Thyroid gland (tissue), 4 donors: ENCODE data around the gene SLC28A1.

Experiments
- CTCF ChIP-seq, 6 experiments: fragments of 200-600 bp in 3 of 6; fragments of 450-650 bp in 3 of 6; sonication (generic) in 3 of 6; IDR thresholded peaks; one replicate each; pipeline ENCODE4 v1.5.1; 2016 to 2019; ENCODE audit warnings: antibody characterized with exemption in 6 of 6, mild to moderate bottlenecking in 2 of 6, inconsistent platforms in 1 of 6, moderate library complexity in 1 of 6
- POLR2A ChIP-seq, 2 donors: fragments of 450-650 bp; IDR thresholded peaks; one replicate each; pipeline ENCODE4 v1.6.1; 2017; ENCODE audit warnings: antibody characterized with exemption in 2 of 2, mild to moderate bottlenecking in 2 of 2, moderate library complexity in 1 of 2

DNA sequence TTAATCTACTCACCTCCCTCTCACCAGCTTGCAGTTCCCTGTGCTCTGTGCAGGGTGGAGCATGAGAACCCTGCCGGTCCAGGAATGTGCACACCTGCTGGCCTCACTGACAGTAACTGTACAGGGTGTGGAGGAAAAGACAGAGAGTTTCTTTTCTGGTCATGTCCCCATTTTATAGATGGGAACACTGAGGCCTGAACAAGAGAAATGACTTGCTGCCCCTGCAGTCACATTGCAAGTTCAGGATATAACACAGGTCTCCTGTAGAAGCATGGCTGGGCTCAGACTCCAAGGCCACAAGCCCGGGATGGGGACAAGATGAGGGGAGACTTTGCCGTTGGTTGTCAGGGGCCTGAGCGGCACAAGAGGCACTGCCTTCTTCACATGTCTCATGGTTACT is 23.3 kb downstream of the SLC28A1 start:
- TF ChIP-seq CTCF (IDR thresholded peaks at IDR 0.05) (no peak), POLR2A (IDR thresholded peaks at IDR 0.05) (no peak)
